HG03457 (cell line): ENCODE measurements around the gene GDA.

Experiments used
- ATAC-seq: cut with Tn5 transposase; IDR thresholded peaks from one replicate; pipeline ENCODE4 v1.9.1; 2021; ENCODE audit warnings: moderate number of reproducible peaks; ENCODE audit not compliant: unreplicated experiment

The GDA gene

DNA sequence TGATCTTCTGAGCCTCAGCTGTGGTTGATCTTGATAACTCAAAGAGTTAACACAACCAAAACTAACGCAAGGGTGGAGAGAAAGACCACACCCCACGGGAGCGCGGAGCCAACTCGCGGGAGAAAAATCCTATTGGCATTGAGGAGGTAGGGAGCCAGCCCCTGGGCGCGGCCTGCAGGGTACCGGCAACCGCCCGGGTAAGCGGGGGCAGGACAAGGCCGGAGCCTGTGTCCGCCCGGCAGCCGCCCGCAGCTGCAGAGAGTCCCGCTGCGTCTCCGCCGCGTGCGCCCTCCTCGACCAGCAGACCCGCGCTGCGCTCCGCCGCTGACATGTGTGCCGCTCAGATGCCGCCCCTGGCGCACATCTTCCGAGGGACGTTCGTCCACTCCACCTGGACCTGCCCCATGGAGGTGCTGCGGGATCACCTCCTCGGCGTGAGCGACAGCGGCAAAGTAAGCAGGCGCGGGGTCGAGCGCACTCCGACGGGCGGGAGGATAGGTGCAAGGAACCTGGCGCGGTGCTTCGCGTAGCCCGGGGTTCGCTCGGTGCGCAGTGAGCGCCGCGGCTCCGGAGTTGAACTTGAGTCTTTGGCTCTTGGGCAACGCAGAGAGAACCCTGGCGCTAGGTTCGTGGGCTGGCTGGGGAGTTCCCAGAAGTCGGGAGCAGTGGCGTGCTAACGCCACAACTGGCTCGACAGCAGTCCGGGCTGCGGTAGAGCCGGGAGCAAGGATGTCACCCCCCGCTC is at the start of gene GDA:
Gene GDA, plus strand, starts transcription at position 210 of the 745 bp plus-strand sequence. Its CDS starts 120 bp downstream, at position 330.
- ATAC-seq: no peak

GRCh38 chr9:72102520-72102919 is 46.7 kb upstream of the GDA start:
- ATAC-seq: no peak

- ATAC-seq: no peak
These were observed 36.2 kb upstream of the GDA start for GRCh38 chr9:72113056-72113455.

DNA sequence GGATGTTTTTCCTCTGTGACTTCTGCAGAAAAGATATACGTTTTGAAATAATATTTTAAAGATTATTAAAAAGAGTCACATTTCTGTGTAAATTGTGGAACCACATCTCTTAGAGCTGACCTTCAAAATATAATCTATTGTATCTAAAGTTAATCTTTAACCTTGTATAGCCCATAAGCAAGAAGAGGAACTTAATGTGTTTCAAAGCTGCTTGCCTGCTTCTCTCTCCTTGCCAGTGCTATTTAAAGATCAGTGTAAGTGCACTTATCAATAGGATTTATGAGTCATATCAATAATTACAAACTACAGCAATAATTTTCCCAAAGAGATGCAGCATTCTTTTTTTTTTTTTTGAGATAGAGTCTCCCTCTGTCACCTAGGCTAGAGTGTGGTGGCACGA is 29.4 kb upstream of the GDA start:
- no peak for ATAC-seq

GRCh38 chr9:72124947-72125346 is 24.3 kb upstream of the GDA start:
- no peak for ATAC-seq

DNA sequence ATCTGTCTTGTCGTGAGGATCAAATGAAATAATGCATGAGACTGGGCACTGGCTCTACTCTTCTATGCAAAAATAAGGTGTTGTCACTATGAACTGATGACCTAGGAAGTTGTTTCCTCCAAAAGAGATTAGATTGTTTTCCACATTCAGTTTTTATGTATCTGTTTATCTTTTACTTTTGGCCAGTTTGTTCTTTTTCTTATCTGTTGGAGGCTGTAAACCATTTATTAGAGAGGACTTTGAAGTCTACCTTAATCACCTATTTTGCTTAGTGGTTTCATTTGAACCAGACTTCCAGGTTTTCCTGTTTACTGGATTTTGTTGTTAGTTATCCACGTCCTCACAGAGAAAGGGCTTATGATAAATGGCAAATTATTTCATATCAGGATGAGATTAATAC is 21.5 kb upstream of the GDA start:
- ATAC-seq: no peak

- no peak for ATAC-seq
These were observed 20.7 kb upstream of the GDA start for GRCh38 chr9:72128526-72128925.

- no peak for ATAC-seq
These were observed 19.7 kb upstream of the GDA start for GRCh38 chr9:72129271-72130156.

DNA sequence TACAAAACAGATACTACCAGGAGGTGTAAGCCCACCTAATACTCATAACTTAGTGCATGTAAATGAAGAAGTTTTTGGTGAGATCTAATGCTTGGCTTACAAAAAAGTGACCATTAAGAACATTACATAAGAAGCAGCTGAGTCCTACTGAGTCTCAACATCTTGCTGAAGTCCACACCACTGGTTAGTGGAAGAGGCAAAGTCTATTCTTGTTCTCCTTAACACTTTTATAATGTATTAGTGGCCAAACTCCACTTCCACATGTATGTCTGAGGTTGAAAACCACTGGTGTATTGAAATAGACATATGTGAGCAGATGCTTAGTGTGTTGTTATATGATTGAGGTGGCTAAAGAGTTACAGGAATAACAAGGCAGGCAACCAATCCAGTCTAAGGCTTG is 18.9 kb upstream of the GDA start:
- no peak for ATAC-seq

- ATAC-seq: no peak
These were observed 18.0 kb upstream of the GDA start for GRCh38 chr9:72131206-72131605.

DNA sequence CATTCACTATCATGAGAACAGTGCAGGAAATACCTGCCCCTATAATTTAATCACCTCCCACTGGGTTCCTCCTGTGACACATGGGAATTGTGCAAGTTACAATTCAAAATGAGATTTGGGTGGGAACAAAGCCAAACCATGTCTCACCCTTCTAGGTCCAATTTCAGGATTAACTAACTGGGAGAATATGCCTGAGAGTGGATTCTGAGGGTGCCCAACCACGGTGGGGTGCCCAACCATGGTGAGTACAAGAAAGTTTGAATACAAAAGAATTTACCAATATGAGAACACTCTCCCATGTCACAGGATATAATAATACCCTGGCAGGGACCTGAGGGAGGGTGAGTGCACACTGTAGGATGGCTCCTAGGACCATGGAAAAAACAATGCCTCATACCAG is 17.2 kb upstream of the GDA start:
- ATAC-seq: no peak

DNA sequence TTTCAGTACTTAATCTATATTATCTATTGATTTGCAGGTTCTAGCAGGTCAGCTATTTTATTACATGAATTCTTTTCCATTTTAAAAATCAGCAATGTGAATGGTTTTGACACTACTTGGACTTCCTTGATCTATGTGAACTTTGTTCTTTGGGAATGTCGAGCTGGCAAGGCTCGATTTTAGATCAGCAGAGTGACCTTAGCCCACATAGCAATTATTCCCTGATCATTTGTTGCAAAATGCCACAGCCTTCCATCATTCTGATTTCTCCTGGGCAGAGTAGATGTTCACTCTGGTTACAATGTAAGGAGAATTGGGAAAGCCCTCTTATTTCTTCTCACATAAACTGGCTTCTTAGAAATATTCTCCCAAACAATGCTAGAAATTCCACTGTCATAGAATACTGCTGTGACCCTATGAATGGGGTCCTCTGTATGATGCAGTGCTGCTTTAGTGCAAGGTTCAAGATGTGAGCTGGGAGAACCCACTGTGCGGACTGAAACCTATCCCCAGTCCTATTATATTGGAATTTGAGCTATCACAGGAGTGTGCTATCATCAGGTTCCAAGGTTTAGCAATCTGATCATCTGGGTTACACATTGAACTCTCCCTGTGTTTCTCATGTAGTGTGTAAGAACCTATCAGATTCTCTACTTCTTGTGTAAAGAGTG is 15.7 kb upstream of the GDA start:
- no peak for ATAC-seq

DNA sequence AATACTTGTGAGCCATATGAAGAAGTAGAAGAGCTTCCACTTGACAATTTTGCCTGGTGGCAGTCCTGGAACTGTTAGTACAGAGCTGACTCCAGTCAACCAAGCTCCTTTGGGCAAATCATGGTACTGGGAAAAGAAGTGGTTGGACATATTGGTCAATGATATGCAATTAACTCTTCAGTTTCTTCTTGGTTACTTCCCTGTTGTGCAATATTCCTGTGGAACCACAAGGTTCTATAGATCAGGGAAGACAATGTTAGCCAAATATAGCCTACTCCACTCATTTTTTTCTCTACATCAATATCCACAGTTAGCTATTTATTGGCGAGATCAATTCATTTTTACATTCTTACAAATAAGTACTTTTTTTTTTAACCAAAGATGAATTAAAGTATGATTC is 14.4 kb upstream of the GDA start:
- ATAC-seq: no peak

DNA sequence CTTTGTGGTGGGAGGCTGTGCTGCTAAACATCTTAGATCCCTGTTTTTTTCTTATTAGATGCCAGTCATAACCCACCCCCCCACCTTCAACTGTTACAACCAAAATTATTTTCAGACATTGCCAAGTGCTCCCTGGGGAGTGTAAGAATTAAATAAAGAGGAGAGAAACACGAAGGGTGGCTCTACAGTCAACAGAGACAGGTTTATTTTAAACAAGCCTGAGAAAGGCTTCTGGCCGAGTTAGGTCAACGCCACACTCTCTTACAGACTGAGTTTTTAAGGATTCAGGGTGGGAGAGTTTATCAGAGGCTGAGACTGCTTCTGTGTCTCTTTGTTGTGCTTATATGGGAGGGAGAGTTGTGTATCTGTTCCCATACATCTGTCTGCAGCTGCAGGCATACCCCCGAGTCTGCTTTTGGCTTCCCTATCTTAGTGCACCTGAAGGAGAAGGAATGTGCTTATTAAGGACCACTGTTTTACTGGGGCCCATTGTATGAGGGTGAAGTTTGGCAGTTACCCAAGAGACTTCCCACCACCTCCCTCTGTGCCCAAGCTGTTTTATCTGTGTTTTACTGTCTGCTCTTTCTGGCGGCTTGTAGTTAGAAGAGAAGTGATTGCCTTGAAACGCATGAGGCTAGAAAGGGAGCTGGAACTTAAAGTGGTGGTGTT is 11.4 kb upstream of the GDA start:
- no peak for ATAC-seq

DNA sequence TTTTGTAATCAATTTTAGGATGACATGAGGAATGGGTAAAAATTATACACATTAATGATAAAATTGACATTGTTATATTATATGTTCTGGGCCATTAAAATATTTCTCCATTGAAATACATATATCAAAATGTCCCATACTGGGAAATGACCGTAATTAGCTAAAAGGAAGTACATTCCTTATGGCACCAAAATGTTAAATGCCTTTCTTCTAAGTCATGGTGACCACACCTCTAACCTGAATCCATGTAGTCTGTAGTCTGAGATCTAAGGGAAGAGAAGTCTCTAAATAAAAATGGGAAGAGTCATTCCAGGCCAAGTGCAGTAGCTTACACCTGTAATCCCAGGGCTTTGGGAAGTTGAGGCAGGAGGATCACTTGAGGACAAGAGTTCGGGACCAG is 10.0 kb upstream of the GDA start:
- ATAC-seq: no peak

DNA sequence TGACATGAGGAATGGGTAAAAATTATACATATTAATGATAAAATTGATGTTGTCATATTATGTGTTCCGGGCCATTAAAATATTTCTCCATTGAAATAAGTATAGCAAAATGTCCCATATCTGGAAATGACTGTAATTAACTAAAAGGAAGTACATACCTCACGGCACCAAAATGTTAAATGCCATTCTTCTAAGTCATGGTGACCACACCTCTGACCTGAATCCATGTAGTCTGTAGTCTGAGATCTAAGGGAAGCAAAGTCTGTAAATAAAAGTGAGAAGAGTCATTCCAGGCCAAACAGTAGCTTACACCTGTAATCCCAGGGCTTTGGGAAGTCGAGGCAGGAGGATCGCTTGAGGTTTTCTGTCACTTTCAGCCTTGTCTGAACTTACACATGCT is 8.7 kb upstream of the GDA start:
- no peak for ATAC-seq

- no peak for ATAC-seq
These were observed 7.8 kb upstream of the GDA start for GRCh38 chr9:72141484-72141883.

- no peak for ATAC-seq
These were observed 4.3 kb upstream of the GDA start for GRCh38 chr9:72144756-72145492.

- ATAC-seq: no peak
These were observed 3.3 kb upstream of the GDA start for GRCh38 chr9:72145733-72146505.

- no peak for ATAC-seq
These were observed 1.6 kb upstream of the GDA start for GRCh38 chr9:72147676-72148075.
